Calu3 (cell line): ENCODE results near the gene POLDIP3. TPM values are rescaled to one million over a fixed set of nuclear protein-coding genes. Genes with fewer than 3 reads are reported as not detected.
A peak's percentile ranks its signal among the peaks of the same experiment; 100 is the strongest.

Experiments
- BruUV-seq: library from RNA; stranded (reverse); fragments of 400-500 nt; replicated peaks from 2 replicates; lab custom pipeline; 2021; lab: Mats Ljungman, UMichigan
- CTCF ChIA-PET: fragments of 300-600 bp; sonication (Branson Sonifier 250); formaldehyde crosslinking; loops from one replicate; lab custom pipeline; 2022; ENCODE audit warnings: antibody characterized with exemption; lab: Charles Lee
- DNase-seq: peaks from one replicate; pipeline ENCODE4 v3.0.0; 2022
- H3K27ac Mint-ChIP-seq: one replicate; pipeline ENCODE4 v1.8.0; 2022; ENCODE audit warnings: mixed read lengths; ENCODE audit not compliant: unreplicated experiment
- H3K27me3 Mint-ChIP-seq: one replicate; pipeline ENCODE4 v1.8.0; 2022; ENCODE audit warnings: mixed read lengths; ENCODE audit not compliant: unreplicated experiment
- H3K36me3 Mint-ChIP-seq: one replicate; pipeline ENCODE4 v1.8.0; 2022; ENCODE audit warnings: mild to moderate bottlenecking, moderate library complexity, mixed read lengths; ENCODE audit not compliant: insufficient read depth, unreplicated experiment
- H3K4me1 Mint-ChIP-seq: one replicate; pipeline ENCODE4 v1.8.0; 2022; ENCODE audit warnings: mild to moderate bottlenecking, low read depth, mixed read lengths; ENCODE audit not compliant: unreplicated experiment
- H3K4me3 Mint-ChIP-seq: one replicate; pipeline ENCODE4 v1.8.0; 2022; ENCODE audit warnings: mild to moderate bottlenecking, low read depth, moderate library complexity, mixed read lengths; ENCODE audit not compliant: unreplicated experiment
- H3K9me3 Mint-ChIP-seq: one replicate; pipeline ENCODE4 v1.8.0; 2022; ENCODE audit warnings: low read depth, mixed read lengths; ENCODE audit not compliant: unreplicated experiment
- CTCF ChIP-seq: fragments of 200-600 bp; IDR thresholded peaks from one replicate; pipeline ENCODE4 v1.8.0; 2022; ENCODE audit warnings: antibody characterized with exemption; ENCODE audit not compliant: unreplicated experiment
- intact Hi-C: fragments of 100-400 bp; cut with micrococcal nuclease; formaldehyde crosslinking; loops from one replicate; pipeline ENCODE4 v1.10.0; 2022; ENCODE audit not compliant: unreplicated experiment
- total RNA-seq: library from RNA; stranded (reverse); gene quantifications from 2 replicates; pipeline ENCODE4 v1.2.3, GENCODE V29; 2022

POLDIP3 gene
- total RNA-seq, 1 experiment from 2014 or later, result 60.1 TPM

GRCh38 chr22:42615092-42615859 lies 593 bp upstream of the POLDIP3 start:
- peak; percentile 91 for DNase-seq
- no peak for TF ChIP-seq CTCF
- CTCF ChIA-PET, result interaction anchor here (0.7 to 1.9 kb wide), 3 partner anchors 43 to 1352 kb away, joined by 3 to 7 read pairs (median 3); no protein-coding TSS in a partner anchor
- peak overlapping the region; percentile 100 for H3K27ac Mint-ChIP-seq
- H3K4me3 Mint-ChIP-seq, result peak overlapping the region; percentile 91
- peaks cover 70% of the 10 kb centered on the region for H3K36me3 Mint-ChIP-seq
- BruUV-seq, result TSS peak; percentile 100
- no peaks in the 10 kb centered on the region for H3K9me3 Mint-ChIP-seq
- H3K27me3 Mint-ChIP-seq, result no peaks in the 10 kb centered on the region
- H3K4me1 Mint-ChIP-seq, result peaks cover 45% of the 10 kb centered on the region
- intact Hi-C loops, result no loop called here

- H3K9me3 Mint-ChIP-seq, result no peaks in the 10 kb centered on the region
- no peak for TF ChIP-seq CTCF
- no peaks in the 10 kb centered on the region for H3K27me3 Mint-ChIP-seq
- H3K36me3 Mint-ChIP-seq, result peaks cover 69% of the 10 kb centered on the region
- H3K27ac Mint-ChIP-seq, result peak overlapping the region; percentile 100
- intact Hi-C loops, result no loop called here
- H3K4me3 Mint-ChIP-seq, result peak overlapping the region; percentile 91
- TSS peak; percentile 32 for BruUV-seq
- peaks cover 58% of the 10 kb centered on the region for H3K4me1 Mint-ChIP-seq
- no peak for DNase-seq
- CTCF ChIA-PET, result interaction anchor here (0.6 kb wide), 2 partner anchors 348 to 917 kb away, joined by 3 to 5 read pairs; no protein-coding TSS in a partner anchor
Measured at GRCh38 chr22:42613872-42614301, 796 bp downstream of the POLDIP3 start.

- BruUV-seq, result no TSS peak
- H3K4me1 Mint-ChIP-seq, result peaks cover 60% of the 10 kb centered on the region
- CTCF ChIA-PET, result no interaction called here
- no peaks in the 10 kb centered on the region for H3K27me3 Mint-ChIP-seq
- peak overlapping the region; percentile 91 for H3K4me3 Mint-ChIP-seq
- H3K36me3 Mint-ChIP-seq, result peaks cover 69% of the 10 kb centered on the region
- DNase-seq, result no peak
- no peak overlapping the region for H3K27ac Mint-ChIP-seq
- H3K9me3 Mint-ChIP-seq, result no peaks in the 10 kb centered on the region
- intact Hi-C loops, result no loop called here
- TF ChIP-seq CTCF, result no peak
Measured at GRCh38 chr22:42612336-42612735, 2.3 kb downstream of the POLDIP3 start.

GRCh38 chr22:42611051-42611450 lies 3.6 kb downstream of the POLDIP3 start:
- H3K36me3 Mint-ChIP-seq, result peaks cover 70% of the 10 kb centered on the region
- intact Hi-C loops, result no loop called here

More at GRCh38 chr22:42611051-42611450, 3.6 kb downstream of the POLDIP3 start:
- no peak for DNase-seq
- H3K4me1 Mint-ChIP-seq, result peaks cover 60% of the 10 kb centered on the region
- no peak overlapping the region for H3K4me3 Mint-ChIP-seq
- TF ChIP-seq CTCF, result no peak
- no peaks in the 10 kb centered on the region for H3K9me3 Mint-ChIP-seq
- no peaks in the 10 kb centered on the region for H3K27me3 Mint-ChIP-seq
- CTCF ChIA-PET, result no interaction called here
- BruUV-seq, result no TSS peak
- no peak overlapping the region for H3K27ac Mint-ChIP-seq
